HFFc6 (cell line): Measurements from ENCODE around the gene GCNT2. TPM values are rescaled to one million over a fixed set of nuclear protein-coding genes. Genes with fewer than 3 reads are reported as not detected.
"Not testable (repeated sequence)": the region's sequence is repeated elsewhere in the genome, so short reads cannot be mapped to it uniquely, and the experiment has no call there.

Source experiments
- DNase-seq: peaks from one replicate; pipeline ENCODE4 v3.0.0-alpha.2; 2018
- H3K27ac Mint-ChIP-seq: 2 replicates; pipeline ENCODE4 v1.8.0; 2020; ENCODE audit warnings: mild to moderate bottlenecking, mixed read lengths
- H3K27me3 Mint-ChIP-seq: 2 replicates; pipeline ENCODE4 v1.8.0; 2021; ENCODE audit warnings: mild to moderate bottlenecking, moderate library complexity, mixed read lengths; ENCODE audit not compliant: insufficient read depth
- H3K36me3 Mint-ChIP-seq: 2 replicates; pipeline ENCODE4 v1.8.0; 2021; ENCODE audit warnings: low read depth, mixed read lengths
- H3K4me1 Mint-ChIP-seq: 2 replicates; pipeline ENCODE4 v1.8.0; 2020; ENCODE audit warnings: low read depth, mixed read lengths
- H3K4me3 Mint-ChIP-seq: 2 replicates; pipeline ENCODE4 v1.8.0; 2020; ENCODE audit warnings: mild to moderate bottlenecking, moderate library complexity, mixed read lengths
- H3K9me3 Mint-ChIP-seq: 2 replicates; pipeline ENCODE4 v1.8.0; 2020; ENCODE audit warnings: mild to moderate bottlenecking, mixed read lengths
- total RNA-seq, 6 experiments: library from RNA; stranded (reverse); fragmentation: NEBNext Ultra II Directional; extraction: Animal tissue kit (Norgen Biotek cat#: 25700); gene quantifications; 2 replicates in 1 of 6; 3 replicates in 5 of 6; pipeline ENCODE4 v1.2.3, GENCODE V29; 2021
- TF ChIP-seq, protein P1 (sequence below): fragments of 200-600 bp; sonication (generic); IDR thresholded peaks from 2 replicates; pipeline ENCODE4 v1.5.0; 2021; ENCODE audit warnings: antibody characterized with exemption, mild to moderate bottlenecking

GCNT2 gene
- total RNA-seq, 6 experiments from 2014 or later, result 0.14 to 7.1 (median 5.7) TPM

DNA sequence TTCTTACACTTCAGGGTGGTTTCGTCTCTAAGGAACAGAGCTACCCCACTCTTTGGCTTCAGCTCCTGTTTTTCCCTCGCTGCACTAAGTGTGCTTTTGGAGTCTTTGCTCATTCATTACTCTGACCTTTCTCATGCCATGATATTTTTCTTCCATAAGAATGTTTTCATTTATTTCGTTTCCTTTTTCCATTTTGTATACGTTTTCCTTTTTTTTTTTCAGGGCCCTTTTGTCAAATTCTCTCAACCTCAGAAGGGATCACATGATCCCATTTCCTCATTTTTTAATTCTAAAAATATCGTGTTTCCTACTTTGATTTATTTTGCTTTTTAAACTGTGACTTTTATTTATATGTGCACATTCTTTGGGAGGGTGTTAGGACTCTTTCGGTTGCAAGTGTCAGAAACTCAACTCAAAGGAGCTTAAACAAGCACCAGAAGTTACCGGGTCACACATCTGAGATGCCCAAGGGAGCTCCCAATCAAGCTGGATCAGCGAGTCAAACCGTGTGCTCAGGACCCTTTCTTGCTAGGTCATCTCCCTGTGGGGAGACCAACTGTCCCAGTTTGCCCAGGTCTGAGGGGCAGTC lies 40.6 kb downstream of the GCNT2 start:
- no peak for DNase-seq
- TF ChIP-seq, protein P1, sequence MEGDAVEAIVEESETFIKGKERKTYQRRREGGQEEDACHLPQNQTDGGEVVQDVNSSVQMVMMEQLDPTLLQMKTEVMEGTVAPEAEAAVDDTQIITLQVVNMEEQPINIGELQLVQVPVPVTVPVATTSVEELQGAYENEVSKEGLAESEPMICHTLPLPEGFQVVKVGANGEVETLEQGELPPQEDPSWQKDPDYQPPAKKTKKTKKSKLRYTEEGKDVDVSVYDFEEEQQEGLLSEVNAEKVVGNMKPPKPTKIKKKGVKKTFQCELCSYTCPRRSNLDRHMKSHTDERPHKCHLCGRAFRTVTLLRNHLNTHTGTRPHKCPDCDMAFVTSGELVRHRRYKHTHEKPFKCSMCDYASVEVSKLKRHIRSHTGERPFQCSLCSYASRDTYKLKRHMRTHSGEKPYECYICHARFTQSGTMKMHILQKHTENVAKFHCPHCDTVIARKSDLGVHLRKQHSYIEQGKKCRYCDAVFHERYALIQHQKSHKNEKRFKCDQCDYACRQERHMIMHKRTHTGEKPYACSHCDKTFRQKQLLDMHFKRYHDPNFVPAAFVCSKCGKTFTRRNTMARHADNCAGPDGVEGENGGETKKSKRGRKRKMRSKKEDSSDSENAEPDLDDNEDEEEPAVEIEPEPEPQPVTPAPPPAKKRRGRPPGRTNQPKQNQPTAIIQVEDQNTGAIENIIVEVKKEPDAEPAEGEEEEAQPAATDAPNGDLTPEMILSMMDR, result no peak
- Mint-ChIP-seq H3K4me1 (peaks cover 22% of the 10 kb centered on the region; the same call in 1 of the 2 replicates), H3K36me3 (no peaks in the 10 kb centered on the region; the same call in 1 of the 2 replicates), H3K27ac (no peak overlapping the region), H3K9me3 (no peaks in the 10 kb centered on the region), H3K4me3 (no peak overlapping the region; the same call in 1 of the 2 replicates), H3K27me3 (peaks cover 6% of the 10 kb centered on the region)

DNA sequence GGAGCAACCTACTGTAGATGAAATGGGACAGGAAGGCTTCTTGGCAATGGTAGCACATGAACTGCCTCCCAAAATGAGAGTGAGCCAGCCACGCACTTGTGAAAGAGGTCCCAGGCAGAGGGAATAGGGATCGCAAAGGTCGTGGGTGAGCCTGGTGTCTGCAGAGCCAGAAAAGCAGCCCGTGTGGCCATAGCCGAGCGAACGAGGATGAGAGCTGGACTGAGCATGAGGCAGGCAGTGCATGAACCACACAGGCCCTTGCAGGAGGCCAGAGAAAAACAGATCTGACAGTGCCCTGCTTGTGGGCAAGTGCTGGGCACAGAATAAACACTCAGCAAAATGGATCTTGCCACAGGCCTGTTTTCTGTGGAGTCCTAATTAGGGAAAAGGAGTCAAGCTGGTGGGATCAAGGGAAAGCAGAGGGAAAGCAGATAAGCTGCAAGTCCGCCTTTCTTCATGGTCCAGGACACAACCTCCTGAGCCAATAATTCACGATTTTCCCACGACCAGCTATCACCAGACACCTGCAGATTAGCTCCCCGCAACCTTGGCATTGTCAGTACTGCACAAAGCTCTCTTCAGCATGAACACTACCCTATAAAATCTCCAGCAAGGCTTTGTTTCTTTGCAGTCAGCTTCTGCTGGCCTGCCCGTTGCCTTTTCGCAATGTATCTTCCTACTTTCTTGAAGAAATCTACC lies 44.0 kb downstream of the GCNT2 start:
- Mint-ChIP-seq H3K4me3 (no peak overlapping the region), H3K27me3 (peaks cover 7% of the 10 kb centered on the region)

DNA sequence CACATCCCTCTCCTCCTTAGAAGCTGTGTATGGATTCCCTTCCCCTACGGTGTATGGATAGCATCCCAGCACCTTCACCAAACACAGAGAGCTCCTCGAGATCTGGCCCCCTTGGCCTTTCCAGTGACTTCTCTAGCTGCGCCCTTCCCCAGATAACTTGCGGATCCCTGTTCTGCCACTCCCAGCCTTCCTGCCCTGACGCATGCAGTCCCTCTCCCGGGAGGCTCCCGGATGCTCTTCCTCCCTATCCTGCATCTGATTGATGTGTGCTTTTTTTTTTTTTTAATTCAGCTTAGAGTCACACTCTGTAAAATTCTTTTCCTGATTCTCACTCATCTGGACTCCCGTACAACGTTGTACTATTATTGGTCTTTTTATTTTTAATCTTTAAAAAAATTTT lies 44.8 kb downstream of the GCNT2 start:
- TF ChIP-seq, protein P1, result no peak
- H3K4me3 Mint-ChIP-seq, result no peak overlapping the region
- peaks cover 30% of the 10 kb centered on the region; the same call in 1 of the 2 replicates for H3K4me1 Mint-ChIP-seq
- no peak overlapping the region for H3K27ac Mint-ChIP-seq
- no peaks in the 10 kb centered on the region for H3K9me3 Mint-ChIP-seq
- no peaks in the 10 kb centered on the region; the same call in 1 of the 2 replicates for H3K36me3 Mint-ChIP-seq
- DNase-seq, result no peak
- peaks cover 11% of the 10 kb centered on the region for H3K27me3 Mint-ChIP-seq

More for the DNA sequence above, 44.0 kb downstream of the GCNT2 start:
- Mint-ChIP-seq H3K4me1 (peaks cover 34% of the 10 kb centered on the region; the same call in 1 of the 2 replicates), H3K27ac (no peak overlapping the region), H3K9me3 (no peaks in the 10 kb centered on the region), H3K36me3 (no peaks in the 10 kb centered on the region; the same call in 1 of the 2 replicates)
- TF ChIP-seq, protein P1, result no peak
- DNase-seq, result no peak

DNA sequence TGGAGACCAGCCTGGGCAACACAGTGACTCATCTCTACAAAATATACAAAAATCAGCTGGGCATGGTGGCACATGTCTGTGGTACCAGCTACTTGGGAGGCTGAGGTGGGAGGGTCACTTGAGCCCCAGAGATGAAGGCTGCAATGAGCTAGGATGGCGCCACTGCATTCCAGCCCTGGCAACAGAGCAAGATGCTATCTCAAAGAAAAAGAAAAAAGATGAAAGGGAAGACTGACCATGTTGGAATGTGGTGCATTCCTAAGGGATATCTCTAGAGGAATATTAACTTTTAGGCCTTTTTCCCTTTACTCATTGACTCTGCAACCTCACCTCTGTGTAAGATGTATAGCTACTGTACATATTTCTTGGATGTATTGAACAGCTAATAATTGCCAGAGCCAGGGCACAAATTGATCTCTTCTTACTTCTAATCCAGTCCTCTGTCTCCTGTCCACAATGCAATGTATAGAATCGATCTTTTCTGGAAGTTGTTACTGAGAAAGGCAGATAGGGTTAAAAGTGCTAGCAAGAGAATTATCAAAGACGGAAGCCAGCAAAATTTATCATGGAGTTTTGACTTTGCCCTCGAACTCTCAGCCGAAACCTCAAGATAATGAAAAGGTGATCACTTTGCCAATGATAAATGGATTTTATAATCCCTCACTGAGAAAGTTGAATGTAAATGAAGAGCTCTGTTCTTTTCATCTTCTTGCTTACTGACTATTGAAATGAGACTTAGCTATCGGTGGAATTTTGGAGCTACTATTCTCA lies 46.3 kb downstream of the GCNT2 start:
- Mint-ChIP-seq H3K27ac (no peak overlapping the region), H3K4me3 (no peak overlapping the region), H3K9me3 (no peaks in the 10 kb centered on the region), H3K4me1 (peaks cover 24% of the 10 kb centered on the region; the same call in 1 of the 2 replicates), H3K36me3 (no peaks in the 10 kb centered on the region; the same call in 1 of the 2 replicates), H3K27me3 (peaks cover 8% of the 10 kb centered on the region)
- no peak for DNase-seq
- TF ChIP-seq, protein P1, result no peak

DNA sequence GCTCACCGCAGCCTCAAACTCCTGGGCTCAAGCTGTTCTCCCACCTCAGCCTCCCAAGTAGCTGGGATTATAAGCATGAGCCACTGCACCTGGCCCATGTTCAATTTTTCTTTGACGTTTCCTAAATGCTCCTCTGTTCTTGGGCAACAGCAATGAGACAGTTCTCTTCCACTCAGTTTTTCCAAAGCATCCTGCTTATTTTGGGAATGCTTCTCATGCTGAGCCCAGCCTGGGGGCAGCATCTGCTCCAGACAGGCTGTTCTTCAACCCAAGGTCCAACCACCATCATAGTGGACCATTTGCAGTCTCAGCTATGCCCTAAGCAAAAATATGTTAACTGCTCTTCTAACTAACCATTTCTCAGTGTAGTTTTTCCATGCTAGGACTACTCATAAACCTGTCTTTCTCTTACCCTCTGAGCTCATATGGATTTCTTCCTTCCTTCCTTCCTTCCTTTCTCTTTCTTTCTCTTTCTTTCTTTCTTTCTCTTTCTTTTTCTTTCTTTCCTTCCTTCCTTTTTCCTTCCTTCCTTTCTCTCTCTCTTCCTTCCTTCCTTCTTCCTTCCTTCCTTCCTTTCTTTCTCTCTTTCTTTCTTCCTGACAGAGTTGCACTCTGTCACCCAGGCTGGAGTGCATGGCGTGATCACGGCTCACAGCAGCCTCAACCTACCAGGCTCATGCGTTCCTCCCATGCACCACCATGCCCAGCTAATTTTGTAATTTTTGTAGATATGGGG lies 48.4 kb downstream of the GCNT2 start:
- TF ChIP-seq, protein P1, result no peak
- no peak for DNase-seq
- Mint-ChIP-seq H3K4me3 (no peak overlapping the region), H3K36me3 (no peaks in the 10 kb centered on the region; the same call in 1 of the 2 replicates), H3K27me3 (peaks cover 8% of the 10 kb centered on the region), H3K9me3 (no peaks in the 10 kb centered on the region; the same call in 1 of the 2 replicates), H3K4me1 (peaks cover 26% of the 10 kb centered on the region; the same call in 1 of the 2 replicates), H3K27ac (no peak overlapping the region; the same call in 1 of the 2 replicates)

DNA sequence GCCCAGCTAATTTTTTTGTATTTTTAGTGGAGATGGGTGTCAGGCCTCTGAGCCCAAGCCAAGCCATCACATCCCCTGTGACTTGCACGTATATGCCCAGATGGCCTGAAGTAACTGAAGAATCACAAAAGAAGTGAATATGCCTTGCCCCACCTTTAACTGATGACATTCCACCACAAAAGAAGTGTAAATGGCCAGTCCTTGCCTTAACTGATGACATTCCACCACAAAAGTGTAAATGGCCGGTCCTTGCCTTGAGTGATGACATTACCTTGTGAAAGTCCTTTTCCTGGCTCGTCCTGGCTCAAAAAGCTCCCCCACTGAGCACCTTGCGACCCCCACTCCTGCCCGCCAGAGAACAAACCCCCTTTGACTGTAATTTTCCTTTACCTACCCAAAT lies 54.4 kb downstream of the GCNT2 start:
- H3K4me1 Mint-ChIP-seq, H3K27me3 Mint-ChIP-seq, H3K4me3 Mint-ChIP-seq, DNase-seq, H3K9me3 Mint-ChIP-seq, H3K27ac Mint-ChIP-seq, H3K36me3 Mint-ChIP-seq: not testable (repeated sequence)
